Measurements from ENCODE around the gene IRAG1.

DNA sequence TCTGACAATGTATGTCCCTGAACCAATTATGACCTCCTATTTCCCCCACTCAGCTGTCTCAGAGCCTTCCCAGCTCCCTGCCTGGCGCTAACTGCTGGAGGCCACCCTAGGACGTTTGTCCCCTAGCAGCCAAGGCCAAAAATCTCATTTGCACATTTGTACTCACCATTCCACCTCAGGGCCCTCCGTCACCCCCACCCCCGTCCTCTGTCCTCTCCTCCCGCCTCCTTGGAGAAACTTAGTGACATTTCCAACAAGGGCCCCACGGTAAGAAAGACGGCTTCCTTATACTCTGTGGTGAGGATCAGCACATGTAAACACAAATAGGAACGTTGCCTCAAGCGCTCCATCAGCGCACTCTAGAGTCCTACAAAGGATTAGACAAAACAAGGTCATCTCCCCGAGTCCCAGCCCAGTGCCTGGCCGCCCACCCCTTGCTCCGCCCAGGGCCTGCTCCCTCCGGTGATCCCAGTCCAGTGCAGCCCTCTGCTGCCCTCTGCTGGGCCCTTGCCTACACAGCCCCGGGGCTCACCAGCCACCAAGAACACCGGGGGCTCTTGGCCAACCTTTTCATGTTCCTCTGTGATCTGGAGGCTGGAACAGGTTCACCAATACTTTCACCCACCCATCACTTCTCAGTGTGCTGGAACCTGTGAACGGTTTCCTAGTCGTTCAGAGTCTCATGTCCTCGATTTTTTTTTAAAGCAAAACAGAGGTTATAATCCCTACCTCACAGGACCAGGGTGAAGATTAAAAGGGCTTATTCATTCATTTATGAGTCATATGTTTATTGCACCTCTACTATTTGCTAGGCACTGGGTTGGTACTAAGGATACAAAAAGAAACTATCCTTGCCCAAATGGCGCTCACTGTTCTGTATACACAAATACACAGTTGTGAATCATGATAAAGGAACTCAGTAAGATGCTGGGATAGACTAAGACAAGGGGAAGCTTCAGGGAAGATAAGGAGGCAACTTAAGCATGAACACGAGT is 42.2 kb upstream of the IRAG1 start:
- TF ChIP-seq, protein P1, sequence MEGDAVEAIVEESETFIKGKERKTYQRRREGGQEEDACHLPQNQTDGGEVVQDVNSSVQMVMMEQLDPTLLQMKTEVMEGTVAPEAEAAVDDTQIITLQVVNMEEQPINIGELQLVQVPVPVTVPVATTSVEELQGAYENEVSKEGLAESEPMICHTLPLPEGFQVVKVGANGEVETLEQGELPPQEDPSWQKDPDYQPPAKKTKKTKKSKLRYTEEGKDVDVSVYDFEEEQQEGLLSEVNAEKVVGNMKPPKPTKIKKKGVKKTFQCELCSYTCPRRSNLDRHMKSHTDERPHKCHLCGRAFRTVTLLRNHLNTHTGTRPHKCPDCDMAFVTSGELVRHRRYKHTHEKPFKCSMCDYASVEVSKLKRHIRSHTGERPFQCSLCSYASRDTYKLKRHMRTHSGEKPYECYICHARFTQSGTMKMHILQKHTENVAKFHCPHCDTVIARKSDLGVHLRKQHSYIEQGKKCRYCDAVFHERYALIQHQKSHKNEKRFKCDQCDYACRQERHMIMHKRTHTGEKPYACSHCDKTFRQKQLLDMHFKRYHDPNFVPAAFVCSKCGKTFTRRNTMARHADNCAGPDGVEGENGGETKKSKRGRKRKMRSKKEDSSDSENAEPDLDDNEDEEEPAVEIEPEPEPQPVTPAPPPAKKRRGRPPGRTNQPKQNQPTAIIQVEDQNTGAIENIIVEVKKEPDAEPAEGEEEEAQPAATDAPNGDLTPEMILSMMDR (IDR thresholded peaks at IDR 0.05) = peak; percentile 97 to 100 (median 100)
- peak in 1 of 2 donors; percentile 41 for TF ChIP-seq POLR2A (IDR thresholded peaks at IDR 0.05)

All from uterus (tissue), 2 donors.